H4 (cell line): Measurements from ENCODE around the gene ARHGAP12. TPM values are rescaled to one million over a fixed set of nuclear protein-coding genes. Genes with fewer than 3 reads are reported as not detected.

Source experiments
- DNase-seq: peaks from one replicate; pipeline ENCODE4 v3.0.0-alpha.2; 2015; ENCODE audit warnings: low spot score
- total RNA-seq: library from RNA; depleted of rRNA; stranded (reverse); fragments of >200 nt; shearing (Covaris generic); gene quantifications from 2 replicates; pipeline ENCODE4 v1.2.3, GENCODE V29; 2014

ARHGAP12 gene
- total RNA-seq, 1 experiment from 2014 or later: 18.7 TPM

DNA sequence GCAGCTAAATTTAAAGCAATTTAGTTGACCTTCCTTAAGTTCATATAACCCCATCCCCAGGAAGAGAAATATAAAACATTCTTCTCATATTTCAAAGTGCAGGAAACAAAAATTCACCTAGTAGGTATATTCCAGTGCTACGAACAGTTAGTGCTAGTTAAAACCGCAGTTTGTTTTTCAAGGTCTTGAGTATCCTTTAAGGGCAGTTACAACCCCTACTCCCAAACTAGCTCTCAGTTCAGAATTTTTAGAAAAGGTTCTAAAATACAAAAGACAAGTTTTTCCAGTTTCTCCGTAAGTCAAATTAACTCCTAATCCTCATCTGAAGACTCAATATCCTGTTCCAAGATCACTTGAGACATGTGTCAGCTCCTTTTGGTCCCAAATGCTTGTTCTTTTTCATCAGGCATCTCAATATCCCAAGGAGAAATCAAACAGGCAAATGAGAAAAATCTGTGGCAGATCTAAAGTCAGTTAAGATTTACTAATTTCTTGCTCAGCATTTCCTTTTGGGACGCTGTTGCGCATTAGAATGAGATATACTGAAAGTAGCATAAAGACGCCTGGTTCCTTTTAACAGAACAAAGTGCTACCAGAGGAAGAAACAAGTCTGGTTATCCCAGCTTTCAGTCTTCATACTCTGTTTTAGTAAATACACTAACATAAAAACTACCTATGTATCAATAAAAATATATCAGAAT is 51.8 kb downstream of the ARHGAP12 start:
- no peak for DNase-seq

DNA sequence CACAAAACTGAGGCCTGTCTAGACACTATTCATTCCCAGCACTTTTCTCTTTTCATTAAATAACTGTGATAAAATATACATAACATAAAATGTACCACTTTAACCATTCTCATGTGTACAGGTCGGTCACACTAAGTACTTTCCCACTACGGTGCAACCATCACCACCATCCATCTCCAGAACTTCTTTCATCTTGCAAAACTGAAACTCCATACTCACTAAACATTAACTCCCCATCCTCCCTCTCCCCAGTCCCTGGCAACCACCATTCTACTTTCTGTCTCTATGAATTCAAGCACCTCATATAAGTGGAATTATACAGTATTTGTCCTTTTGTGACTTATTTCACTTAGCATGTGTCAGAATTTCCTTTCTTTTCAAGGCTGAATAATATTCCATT is 53.0 kb downstream of the ARHGAP12 start:
- no peak for DNase-seq

DNA sequence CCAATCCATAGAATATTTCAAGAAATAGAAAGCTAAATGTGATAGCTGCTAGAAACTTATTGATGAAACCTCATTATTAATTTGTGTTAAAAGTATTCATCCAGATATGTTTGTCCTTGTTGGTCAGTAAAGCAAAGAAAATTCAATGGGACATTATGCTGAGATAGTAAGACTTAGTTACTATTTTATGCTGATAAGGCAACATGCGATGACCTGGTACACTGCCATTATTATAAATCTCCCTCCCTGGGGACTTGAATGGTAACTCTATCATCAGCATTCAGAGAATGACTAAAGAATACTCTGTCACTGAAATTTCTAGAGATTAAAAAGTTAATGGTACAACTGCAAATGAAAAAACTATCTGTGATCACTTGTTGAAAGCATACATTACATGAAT is 54.9 kb downstream of the ARHGAP12 start:
- no peak for DNase-seq

DNA sequence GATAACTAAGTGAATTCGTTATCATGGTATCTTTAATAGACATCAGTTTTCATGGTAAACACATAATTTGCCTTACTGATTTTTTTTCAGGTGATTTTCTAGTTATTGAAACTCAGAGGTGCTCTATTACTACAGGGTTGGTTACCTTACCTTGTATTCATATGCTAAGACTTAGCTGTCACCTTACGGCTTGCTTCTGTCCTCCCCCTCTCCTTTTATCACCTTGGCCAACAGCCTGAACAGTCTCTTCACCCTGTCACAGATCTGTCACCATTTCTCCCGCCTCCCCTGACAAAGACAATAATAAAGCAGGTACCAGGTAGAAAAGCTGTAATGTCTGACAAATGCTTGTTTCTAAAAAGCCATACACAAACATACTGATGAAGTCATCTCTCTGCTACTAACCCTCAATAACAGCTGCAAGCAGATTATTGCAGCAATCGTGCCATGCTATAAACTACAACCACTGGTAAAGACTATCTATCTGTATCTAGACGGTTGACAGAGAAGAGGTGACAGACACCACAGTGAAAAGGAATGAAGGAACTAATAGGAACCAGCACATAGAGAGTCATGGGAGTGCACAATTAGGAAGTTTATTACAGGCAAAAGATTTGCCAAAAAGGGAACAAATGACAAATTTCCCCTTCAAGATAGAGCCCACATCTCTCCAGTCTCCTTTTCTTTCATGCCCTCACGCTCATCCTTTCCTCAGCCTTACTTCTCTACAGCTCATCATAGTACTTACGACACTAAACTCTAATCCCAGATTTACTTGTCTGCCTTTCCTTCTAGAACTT is 57.2 kb downstream of the ARHGAP12 start:
- DNase-seq: no peak

DNA sequence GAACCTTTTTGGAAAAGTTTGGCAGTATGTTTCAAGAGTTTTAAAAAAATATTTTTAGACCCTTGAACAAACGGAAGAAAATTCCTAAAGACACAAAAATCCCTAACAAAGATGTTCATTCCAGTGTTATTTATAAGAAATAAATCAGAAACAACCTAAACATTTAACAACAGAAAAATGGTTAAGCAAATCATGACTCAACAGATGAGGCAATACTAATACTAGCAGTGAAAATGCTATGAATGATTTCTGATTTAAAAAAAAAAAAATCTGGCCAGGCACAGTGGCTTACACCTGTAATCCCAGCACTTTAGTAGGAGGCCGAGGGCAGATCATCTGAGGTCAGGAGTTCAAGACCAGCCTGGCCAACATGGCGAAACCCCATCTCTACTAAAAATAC is 61.0 kb downstream of the ARHGAP12 start:
- no peak for DNase-seq

DNA sequence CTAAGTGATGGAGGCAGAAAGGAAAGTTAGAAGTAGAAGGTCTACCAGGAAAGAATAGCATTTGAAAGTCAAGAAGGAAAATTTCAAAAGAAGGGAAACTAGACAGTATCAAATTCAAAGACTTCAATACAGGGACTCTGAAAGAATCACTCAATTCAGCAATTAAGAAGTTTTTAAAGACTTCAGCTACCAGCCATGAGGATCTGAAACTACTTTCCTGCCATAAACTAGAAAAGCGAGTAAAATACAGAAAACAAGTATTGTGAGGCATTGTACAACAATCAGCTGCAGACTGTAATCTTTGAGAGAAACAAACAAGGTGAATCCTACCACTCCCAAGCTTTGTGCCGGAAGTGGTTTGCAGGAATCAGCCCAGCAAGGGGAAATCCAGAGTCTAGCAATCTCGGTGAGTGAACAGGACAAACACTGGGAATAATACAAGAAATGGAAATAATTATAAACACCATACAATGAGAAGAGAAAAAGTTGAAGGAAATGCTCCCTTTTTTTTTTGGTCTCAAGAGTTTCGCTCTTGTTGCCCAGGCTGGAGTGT is 62.4 kb downstream of the ARHGAP12 start:
- no peak for DNase-seq

DNA sequence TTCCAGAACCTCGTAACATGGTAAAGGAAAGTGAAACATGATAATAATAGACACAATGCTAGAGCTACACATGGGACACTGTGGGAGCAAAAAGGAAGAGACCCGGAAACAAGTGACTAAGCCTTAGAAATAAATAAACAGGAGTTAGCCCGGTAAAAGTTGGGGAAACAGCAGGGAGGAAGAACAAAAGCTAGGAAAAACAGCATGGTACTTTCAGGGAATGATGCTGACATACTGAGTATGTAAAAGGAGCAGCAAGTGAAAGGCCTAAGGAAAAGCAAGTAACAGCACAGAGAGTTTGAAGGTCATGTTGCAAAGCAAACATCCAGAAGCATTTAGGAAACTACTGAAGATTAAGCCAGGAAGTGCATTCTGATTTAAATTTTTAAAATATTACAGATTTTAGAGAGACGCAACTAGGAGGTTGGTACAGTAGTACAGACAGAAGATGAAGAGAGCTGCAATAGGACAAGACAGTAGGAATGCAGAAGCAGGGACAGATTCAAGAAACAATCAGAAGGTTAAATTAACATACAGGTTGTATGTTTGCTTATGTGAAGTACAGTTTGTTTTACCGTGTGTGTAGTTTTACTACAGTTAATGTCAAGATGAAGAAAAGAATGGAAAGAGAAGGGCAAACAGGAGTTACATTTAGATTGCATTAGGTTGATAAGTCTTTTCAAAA is 63.7 kb downstream of the ARHGAP12 start:
- peak; percentile 9 for DNase-seq

DNA sequence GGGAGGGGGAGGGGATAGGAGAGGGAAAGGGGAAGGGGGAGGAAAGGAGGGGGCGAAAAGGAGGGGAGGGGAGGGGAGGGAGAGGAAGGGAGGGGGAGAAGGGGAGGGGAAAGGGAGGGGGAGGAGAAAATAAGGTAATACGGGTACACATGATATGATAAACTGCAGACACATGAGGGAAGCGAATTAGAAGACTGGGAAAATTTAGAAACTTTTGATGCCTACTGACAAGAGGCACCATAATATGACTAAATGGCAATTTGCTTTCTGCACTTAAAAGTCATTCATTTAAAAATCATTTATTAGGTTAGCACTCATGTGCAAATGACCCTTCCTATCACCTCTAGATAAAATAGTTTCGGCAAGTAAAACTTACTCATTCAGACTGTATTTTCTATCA is 73.6 kb downstream of the ARHGAP12 start:
- DNase-seq: no peak

DNA sequence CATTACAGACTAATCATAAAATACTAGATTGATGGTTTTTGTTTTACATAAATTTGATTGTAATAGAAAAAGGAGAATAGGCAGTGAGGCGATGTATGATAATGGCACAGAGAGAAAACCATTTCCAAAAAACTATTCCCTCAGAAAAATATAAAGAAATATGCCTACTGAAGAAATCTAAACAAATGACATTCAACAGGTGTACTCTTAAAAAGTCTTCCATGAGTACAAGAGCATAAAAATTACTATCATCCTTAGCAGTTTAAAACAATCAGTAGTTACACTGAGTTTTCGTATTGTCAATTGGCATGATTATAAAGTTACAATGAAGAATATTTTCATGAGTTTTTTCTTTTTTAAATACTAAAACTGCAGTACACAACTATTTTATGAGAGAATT is 75.0 kb downstream of the ARHGAP12 start:
- no peak for DNase-seq

DNA sequence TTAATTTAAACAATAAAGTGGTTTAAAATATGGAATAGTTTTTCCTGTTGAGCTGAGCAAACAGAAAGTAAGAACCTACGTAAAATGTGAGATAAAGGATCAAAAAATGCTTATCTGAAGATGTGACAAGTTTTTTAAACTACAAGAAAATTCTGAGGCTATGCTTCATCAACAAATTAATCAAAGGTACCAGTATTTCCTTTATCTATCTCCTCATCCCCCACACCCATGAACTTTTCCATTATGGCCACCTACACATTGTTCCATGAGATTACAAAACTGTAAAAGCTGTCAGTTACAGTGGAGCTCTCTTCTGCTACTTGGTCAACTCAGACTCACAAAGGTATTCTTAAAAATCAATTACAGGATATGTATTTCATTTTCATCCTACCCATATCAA is 77.4 kb downstream of the ARHGAP12 start:
- DNase-seq: no peak

DNA sequence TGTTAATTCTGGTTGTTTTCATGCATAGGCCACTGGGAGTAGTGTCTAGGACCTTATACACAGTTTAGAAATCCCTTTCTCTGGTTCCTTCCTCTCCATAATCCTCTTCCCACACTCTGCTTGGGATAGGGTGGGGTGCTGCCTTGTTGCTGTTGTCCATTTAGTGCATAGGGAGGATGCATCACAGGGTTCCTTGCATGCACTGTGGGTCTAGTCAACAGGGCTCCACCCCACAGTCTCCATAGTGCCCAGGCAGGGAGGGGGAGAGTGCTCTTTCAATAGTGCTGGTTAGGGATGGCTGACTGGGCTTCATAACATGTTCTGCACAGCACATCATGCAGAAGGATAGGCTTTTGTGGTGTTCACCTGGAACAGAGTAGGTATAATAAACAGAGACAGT is 81.1 kb downstream of the ARHGAP12 start:
- DNase-seq: no peak

DNA sequence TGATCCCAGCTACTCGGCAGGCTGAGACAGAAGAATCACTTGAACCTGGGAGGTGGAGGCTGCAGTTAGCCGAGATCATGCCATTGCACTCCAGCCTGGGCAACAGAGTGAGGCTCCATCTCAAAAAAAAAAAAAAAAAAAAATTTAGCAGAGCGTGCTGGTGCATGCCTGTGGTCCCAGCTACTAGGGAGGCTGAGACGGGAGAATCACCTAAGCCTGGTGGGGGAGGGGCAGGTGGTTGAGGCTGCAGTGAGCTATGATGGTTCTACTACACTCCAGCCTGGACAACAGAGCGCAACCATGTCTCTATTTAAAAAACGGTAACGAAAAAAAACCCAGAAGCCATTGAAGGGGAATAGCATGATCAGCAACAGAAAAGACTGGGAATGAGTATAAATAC is 89.9 kb downstream of the ARHGAP12 start:
- DNase-seq: no peak

DNA sequence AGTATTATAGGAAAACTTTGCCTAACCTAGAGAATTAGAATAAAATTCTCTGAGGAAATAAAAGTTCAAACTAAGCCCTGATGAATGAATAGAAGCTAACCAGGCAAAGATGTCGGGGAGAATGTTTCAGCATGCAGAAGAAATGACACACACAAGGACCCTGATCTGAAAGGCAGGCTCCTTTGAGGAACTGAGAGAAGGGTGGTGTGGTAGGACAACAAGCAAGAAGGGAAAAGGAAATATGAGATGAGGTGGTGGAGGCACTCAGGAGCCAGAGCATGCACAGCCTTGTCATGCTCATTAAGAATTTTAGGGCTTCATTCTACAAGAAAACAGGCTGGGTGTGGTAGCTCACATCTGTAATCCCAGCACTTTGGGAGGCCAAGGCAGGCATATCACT is 90.6 kb downstream of the ARHGAP12 start:
- no peak for DNase-seq

DNA sequence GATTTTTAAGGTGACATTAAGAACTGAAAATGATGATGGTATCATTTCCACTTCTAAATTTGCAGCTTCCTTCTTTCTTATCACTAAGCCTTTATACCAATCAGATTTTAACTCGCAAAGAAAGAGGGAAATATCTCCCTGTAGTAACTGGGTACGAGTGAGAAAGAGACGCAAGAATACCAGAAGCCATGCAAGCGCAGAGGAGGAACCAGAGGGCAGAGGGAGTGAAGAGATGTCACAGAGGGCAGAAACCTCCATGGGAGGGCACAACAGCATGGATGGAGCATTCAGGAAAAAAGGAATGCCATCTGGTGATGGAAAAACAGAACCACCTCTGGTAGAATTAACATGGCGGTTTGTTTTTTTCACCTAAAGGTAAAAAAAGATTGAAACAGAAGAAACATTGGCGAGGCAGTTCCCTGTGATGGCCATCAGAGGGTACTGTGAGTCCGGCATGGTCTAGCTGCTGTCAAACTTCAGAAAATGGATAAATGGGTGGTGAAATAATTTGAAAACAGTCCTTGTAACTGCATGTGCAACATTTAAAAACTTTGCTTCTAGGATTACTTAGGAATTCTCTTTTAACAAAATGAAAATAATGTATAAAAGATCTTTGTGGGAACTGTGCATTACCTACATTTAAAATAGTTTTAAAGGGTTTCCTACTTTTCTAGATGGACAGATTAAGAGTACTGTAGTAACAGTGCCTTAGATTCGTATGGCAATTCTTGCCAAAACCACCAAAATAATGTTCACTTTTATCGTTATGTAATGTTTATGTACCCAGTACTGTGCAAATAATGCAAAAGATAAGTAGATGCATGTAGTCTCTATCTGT is 91.8 kb downstream of the ARHGAP12 start:
- DNase-seq: peak; percentile 19

DNA sequence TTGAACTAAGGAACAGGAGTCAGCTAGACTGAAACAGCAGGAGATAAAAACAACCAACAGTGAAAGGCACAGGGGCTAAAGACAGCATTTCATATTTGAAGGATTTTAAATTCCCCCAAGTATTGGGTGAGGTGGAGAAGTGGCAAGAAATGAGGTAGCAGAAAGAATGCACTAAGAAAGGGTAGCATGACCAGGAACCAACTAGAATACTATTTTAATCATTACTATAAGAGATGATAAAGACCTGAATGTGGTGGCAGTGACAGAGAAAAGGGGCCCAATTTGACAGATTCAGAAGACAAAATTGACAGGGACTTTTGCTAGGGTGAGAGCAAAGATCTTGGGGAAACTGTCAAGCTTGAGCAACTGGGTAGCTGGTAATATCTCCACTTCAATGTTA is 94.9 kb downstream of the ARHGAP12 start:
- no peak for DNase-seq

DNA sequence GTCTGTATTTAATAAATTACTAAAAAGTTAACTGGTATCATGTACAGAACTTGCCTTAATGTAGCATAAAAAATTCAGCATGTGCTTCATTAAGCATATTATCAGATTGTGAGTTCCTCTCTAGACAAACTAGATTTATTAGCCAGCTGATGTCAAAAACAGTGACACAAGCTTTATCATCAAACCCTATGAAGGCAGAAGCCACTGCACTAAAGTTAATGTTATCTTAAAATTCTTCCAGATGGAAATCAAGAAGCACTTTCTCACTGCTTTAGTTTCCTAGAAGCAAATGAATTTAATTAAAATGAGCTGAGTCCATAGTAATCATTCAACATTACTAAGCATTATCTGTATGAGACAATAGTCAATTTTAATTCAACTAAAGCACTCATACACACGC is 96.4 kb downstream of the ARHGAP12 start:
- no peak for DNase-seq

DNA sequence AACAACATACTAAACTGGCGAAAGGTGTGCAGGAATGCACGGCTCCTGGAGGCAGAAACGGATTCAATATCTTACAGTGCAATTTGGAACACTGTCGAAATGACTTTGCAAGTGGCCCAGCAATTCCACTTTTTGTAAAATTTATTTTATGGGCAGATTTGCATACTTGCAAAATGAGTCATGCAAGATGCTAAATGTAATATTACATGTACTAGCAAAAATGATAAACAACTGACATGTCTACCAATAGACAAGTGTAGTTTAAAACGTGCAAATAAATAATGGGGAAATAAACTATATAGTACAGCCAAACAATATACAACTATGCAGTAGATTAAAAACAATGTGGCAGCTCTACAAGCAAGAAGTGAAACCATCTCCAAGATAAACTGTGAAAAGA is 97.7 kb downstream of the ARHGAP12 start:
- DNase-seq: no peak

DNA sequence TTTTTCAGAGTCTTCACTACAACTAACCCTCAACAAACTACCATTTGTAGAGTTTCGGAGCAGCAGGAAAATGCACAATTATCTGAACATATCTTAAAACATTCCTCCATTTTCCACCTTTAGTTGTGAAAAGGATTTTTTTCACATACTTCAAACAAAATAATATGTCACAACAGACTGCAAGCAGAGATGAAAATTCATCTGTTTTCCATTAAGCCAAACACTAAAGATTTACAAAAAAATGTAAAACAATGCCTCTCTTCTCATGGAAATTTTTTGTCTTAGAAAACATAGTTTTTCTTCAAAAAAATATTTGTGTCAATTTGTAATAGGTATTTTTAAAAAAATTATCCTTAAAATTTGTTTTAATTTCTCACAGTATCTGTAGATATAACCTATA is 98.9 kb downstream of the ARHGAP12 start:
- DNase-seq: no peak

DNA sequence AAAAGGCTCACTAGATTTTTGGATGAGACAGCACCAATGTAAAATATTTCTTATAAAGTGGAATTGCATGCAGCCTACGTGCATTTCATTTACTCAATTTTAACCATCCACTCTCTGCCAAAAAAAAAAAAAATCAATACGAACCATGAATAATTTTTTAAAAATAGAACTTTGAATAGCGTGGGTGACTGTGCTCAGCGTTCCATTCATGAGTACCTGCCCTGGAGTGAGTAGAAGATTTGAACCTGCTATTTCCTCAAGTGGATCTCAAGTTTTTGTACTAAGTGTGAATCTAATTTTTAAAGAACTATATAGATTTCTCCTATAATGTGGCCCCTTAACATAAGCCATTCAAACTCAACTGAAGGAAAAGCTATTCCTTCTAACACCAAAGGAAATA is 105.3 kb downstream of the ARHGAP12 start:
- DNase-seq: no peak

DNA sequence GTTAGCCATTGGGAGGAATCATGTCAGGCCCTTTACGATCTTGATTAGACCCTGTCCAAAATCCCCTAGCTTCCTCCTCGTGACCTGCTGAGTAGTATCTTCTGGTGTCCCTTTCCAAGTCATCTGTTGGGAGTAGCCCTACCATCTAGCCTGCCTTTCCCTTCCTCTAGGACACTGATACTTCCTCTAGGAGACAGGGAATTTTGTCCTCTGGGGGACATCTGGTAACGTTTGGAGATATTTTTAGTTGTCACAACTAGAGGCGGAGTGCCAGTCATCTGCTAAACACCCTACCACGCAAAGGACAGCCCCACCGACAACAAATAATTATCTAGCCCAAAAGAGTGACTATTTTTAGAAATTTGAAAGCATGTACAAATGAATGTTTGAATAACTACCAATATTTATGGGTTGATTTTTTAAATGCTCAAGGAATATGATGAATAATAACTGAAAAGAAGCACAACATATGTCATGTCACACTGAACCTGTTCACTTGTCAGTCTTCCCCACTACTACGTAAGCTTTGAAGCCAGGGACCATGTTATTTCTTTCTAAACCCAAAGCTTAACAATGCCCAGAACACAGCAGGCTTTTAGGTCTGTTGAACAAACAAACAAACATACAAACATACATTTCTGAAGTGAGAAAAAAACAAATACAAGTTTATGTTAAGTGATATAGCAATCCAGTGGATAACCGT is 105.9 kb downstream of the ARHGAP12 start:
- no peak for DNase-seq

DNA sequence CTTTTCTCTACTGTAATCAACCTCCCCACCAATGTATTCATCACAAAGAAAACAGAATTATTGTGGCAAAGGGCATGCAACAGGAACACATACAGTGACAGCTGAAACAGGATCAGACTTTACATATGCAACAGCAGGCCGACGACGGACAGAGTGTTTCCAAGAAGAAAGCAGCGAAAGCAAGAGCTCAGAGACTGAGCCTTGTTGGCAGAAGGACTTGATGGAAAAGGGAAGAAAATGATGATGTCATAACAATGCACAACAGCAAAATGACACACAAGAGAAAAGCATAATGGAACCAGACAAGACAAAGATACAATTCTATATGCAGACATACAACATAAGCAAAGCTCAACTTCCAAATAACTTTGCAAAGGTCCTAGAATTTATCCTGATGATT is 106.5 kb downstream of the ARHGAP12 start:
- DNase-seq: no peak
